Activated T-helper 1 cell treated with Interleukin-2 at 50 U/mL for 16 hours (primary cell): ENCODE measurements around the gene CMPK1.

Source experiments
- DNase-seq: peaks from one replicate; pipeline ENCODE4 v3.0.0-alpha.2; 2020; ENCODE audit warnings: low read depth

Gene CMPK1

GRCh38 chr1:47424336-47424982 lies 90.9 kb downstream of the CMPK1 start:
- DNase-seq, result no peak
